ENCODE measurements around the gene TLR2. TPM values are rescaled to one million over a fixed set of nuclear protein-coding genes. Genes with fewer than 3 reads are reported as not detected.

TLR2 gene
- total and polyA plus RNA-seq, 10 of the 15 experiments (the other 5 are each of a cell fraction or from before 2014, with no cell fraction given) = under 0.01 to 0.19 (median 0.06) TPM; not detected in 4

- DNase-seq (ENCODE audit: low read depth, low spot score) (no peak), FAIRE-seq (no peak), ATAC-seq (no peak)
- no peaks in the 10 kb centered on the region for H3K36me3 ChIP-seq (ENCODE audit: control insufficient read depth in 2 of 2, insufficient read depth in 2 of 2, low read length in 1 of 2)
- TF ChIP-seq POU2F2 (IDR thresholded peaks at IDR 0.05; ENCODE audit: borderline replicate concordance, low read depth, low read length) = no peak
- no peak for TF ChIP-seq PKNOX1 (IDR thresholded peaks at IDR 0.05)
- no peak for TF ChIP-seq RUNX3 (IDR thresholded peaks at IDR 0.05; ENCODE audit: low read length)
- no peak for TF ChIP-seq IKZF2 (IDR thresholded peaks at IDR 0.05)
- no peak for TF ChIP-seq STAT3 (IDR thresholded peaks at IDR 0.05; ENCODE audit: low read depth, low read length)
- TF ChIP-seq RELB (IDR thresholded peaks at IDR 0.05; ENCODE audit: low read depth) = no peak
- no peak for TF ChIP-seq YY1 (IDR thresholded peaks at IDR 0.05; ENCODE audit: low read depth, low read length)
- no peak for TF ChIP-seq WRNIP1 (IDR thresholded peaks at IDR 0.05; ENCODE audit: borderline replicate concordance, low read depth, low read length)
- TF ChIP-seq ATF7 (IDR thresholded peaks at IDR 0.05; ENCODE audit: low read depth) = no peak
- no peak for TF ChIP-seq EP300 (IDR thresholded peaks at IDR 0.05; ENCODE audit: borderline replicate concordance in 1 of 2, control insufficient read depth in 1 of 2, low read depth in 2 of 2, low read length in 2 of 2)
- TF ChIP-seq STAT1 (conservative IDR thresholded peaks at IDR 0.05) = no peak
- no peak for TF ChIP-seq MYC (IDR thresholded peaks at IDR 0.05; ENCODE audit: insufficient read depth, insufficient read length, insufficient replicate concordance, low read length, severe bottlenecking)
- POLR2A ChIA-PET = no interaction called here
- WGBS (ENCODE audit: insufficient coverage, insufficient replicate concordance, low lambda C conversion rate, missing lambda C conversion rate) = 73% methylated on average over 1 of the region's 1 CpG
- H3K9me3 ChIP-seq (replicated peaks; ENCODE audit: control insufficient read depth, insufficient read depth, low read length) = no peaks in the 10 kb centered on the region; the same call in 2 of the 3 replicates
- no TSS peak for BruUV-seq (replicated peaks)
- no peak overlapping the region for H3K27ac ChIP-seq (ENCODE audit: control insufficient read depth, insufficient read depth)
- H3K4me3 ChIP-seq = no peak overlapping the region
- no peaks in the 10 kb centered on the region for H4K20me1 ChIP-seq (ENCODE audit: control insufficient read depth, insufficient read depth)
- no peaks in the 10 kb centered on the region for H3K79me2 ChIP-seq (ENCODE audit: control insufficient read depth, insufficient read depth, low read length)
- no peak overlapping the region for H3K4me2 ChIP-seq (ENCODE audit: control insufficient read depth, insufficient read depth)
- intact Hi-C loops (cut with micrococcal nuclease; ENCODE audit: unreplicated experiment) = no loop called here
- RAD21 ChIA-PET (ENCODE audit: unreplicated experiment) = no interaction called here
- H3K4me1 ChIP-seq (ENCODE audit: control insufficient read depth, insufficient read depth, low read length) = no peaks in the 10 kb centered on the region
- H2AFZ ChIP-seq (ENCODE audit: control insufficient read depth, low read depth, low read length) = no peak overlapping the region
- CTCF ChIA-PET = no interaction called here
- in situ Hi-C loops (cut with MboI) = no loop called here
- no peak overlapping the region for H3K9ac ChIP-seq (ENCODE audit: control insufficient read depth, insufficient read depth, low read length)
- H3K27me3 ChIP-seq (replicated peaks in 1 of 2; ENCODE audit: control insufficient read depth in 2 of 2, insufficient read depth in 2 of 2, low read length in 1 of 2) = no peaks in the 10 kb centered on the region
- SMC1A ChIA-PET (ENCODE audit: uncharacterized antibody, unreplicated experiment) = no interaction called here
Observed at GRCh38 chr4:153661908-153662307, 22.2 kb upstream of the TLR2 start.

Data from GM12878 (cell line).